A549 (cell line): Measurements from ENCODE around the gene DPP10. TPM values are rescaled to one million over a fixed set of nuclear protein-coding genes. Genes with fewer than 3 reads are reported as not detected.

Experiments used
- ATAC-seq, 2 experiments: fragments of 200-7000 bp in 1 of 2; fragments of >200 bp in 1 of 2; cut with Nextera tagmentation in 1 of 2; cut with Tn5 transposase in 1 of 2; 3 replicates each; pipeline versions ENCODE4 v1.8.0 to v1.9.1; 2018 to 2020; ENCODE audit warnings: mild to moderate bottlenecking in 1 of 2, moderate library complexity in 1 of 2
- CTCF ChIA-PET: fragments of 300-600 bp; sonication (Branson Sonifier 250); formaldehyde crosslinking; extraction: SDS; loops from one replicate; lab custom pipeline; 2021; ENCODE audit warnings: antibody characterized with exemption, inconsistent platforms; lab: Yijun Ruan, JAX
- POLR2A ChIA-PET: fragments of 350-600 bp; formaldehyde crosslinking; extraction: SDS; loops from one replicate; lab custom pipeline; 2021; ENCODE audit warnings: antibody characterized with exemption, inconsistent platforms; lab: Yijun Ruan, JAX
- DNase-seq, 2 experiments: peaks; one replicate each; pipeline versions ENCODE4 v3.0.0 to v3.0.0-alpha.2; 2011 to 2016; ENCODE audit warnings: low read depth in 1 of 2, low spot score in 1 of 2
- FAIRE-seq: peaks from 2 replicates; lab custom pipeline; 2011; peaks lifted over from hg19 to GRCh38; lab: Jason Lieb, UNC
- H3K27ac ChIP-seq, 2 experiments: fragments of >200 bp; sonication (Bioruptor Twin); formaldehyde crosslinking; 3 replicates each; pipeline ENCODE4 v1.5.1; 2016 to 2017
- H3K4me1 ChIP-seq: fragments of >200 bp; sonication (Bioruptor Twin); formaldehyde crosslinking; 3 replicates; pipeline ENCODE4 v1.6.1; 2016
- H3K4me2 ChIP-seq: fragments of >200 bp; sonication (Bioruptor Twin); formaldehyde crosslinking; 3 replicates; pipeline ENCODE4 v1.6.1; 2016
- H3K4me3 ChIP-seq: fragments of >200 bp; sonication (Bioruptor Twin); formaldehyde crosslinking; 3 replicates; pipeline ENCODE4 v1.5.1; 2016
- H3K9me3 ChIP-seq: fragments of >200 bp; sonication (Bioruptor Twin); formaldehyde crosslinking; 3 replicates; pipeline ENCODE4 v1.6.1; 2016
- ATOH8 ChIP-seq: fragments of 250-450 bp; sonication (Bioruptor Pico); IDR thresholded peaks from 2 replicates; pipeline ENCODE4 v1.5.0; 2020; ENCODE audit warnings: low read depth, mild to moderate bottlenecking, moderate library complexity
- BHLHE40 ChIP-seq: IDR thresholded peaks from 2 replicates; pipeline ENCODE4 v1.6.1; 2012; ENCODE audit warnings: low read depth, low read length, inconsistent platforms
- CBX2 ChIP-seq: fragments of 200-600 bp; sonication (generic); IDR thresholded peaks from 2 replicates; pipeline ENCODE4 v1.6.1; 2016; ENCODE audit warnings: low read depth, mild to moderate bottlenecking, borderline replicate concordance
- CEBPB ChIP-seq, 2 experiments: fragments of >200 bp in 1 of 2; sonication (Bioruptor Twin) in 1 of 2; formaldehyde crosslinking in 1 of 2; IDR thresholded peaks; 2 replicates each; pipeline ENCODE4 v1.6.1; 2012 to 2016
- CHD2 ChIP-seq: fragments of 150-350 bp; IDR thresholded peaks from 2 replicates; pipeline ENCODE4 v1.6.1; 2014; ENCODE audit warnings: low read length; ENCODE audit not compliant: partially characterized antibody
- CTCF ChIP-seq: fragments of >200 bp; sonication (Bioruptor Twin); formaldehyde crosslinking; IDR thresholded peaks from 3 replicates; pipeline ENCODE4 v1.5.1; 2016
- EHMT2 ChIP-seq: fragments of 200-600 bp; sonication (generic); IDR thresholded peaks from 2 replicates; pipeline ENCODE4 v1.6.1; 2016; ENCODE audit warnings: antibody characterized with exemption, low read depth, mild to moderate bottlenecking, moderate library complexity
- HOXA7 ChIP-seq: fragments of 250-450 bp; sonication (Bioruptor Pico); IDR thresholded peaks from 2 replicates; pipeline ENCODE4 v1.5.0; 2020; ENCODE audit warnings: mild to moderate bottlenecking, moderate library complexity
- MAFK ChIP-seq: fragments of 450-650 bp; IDR thresholded peaks from 2 replicates; pipeline ENCODE4 v1.6.1; 2014; ENCODE audit not compliant: partially characterized antibody
- NFE2L2 ChIP-seq: fragments of 150-350 bp; conservative IDR thresholded peaks from 2 replicates; pipeline ENCODE4 v1.6.1; 2014; ENCODE audit warnings: low read length
- POLR2A ChIP-seq: IDR thresholded peaks from 2 replicates; pipeline ENCODE4 v1.6.1; 2012; ENCODE audit warnings: mild to moderate bottlenecking, low read length
- RARB ChIP-seq: fragments of 250-450 bp; sonication (Bioruptor Pico); IDR thresholded peaks from 2 replicates; pipeline ENCODE4 v1.8.0; 2021; ENCODE audit warnings: mild to moderate bottlenecking, moderate library complexity
- REST ChIP-seq: fragments of 200-600 bp; sonication (generic); IDR thresholded peaks from 2 replicates; pipeline ENCODE4 v1.6.1; 2016; ENCODE audit warnings: antibody characterized with exemption, mild to moderate bottlenecking, moderate library complexity
- SMC3 ChIP-seq: fragments of >200 bp; sonication (Bioruptor Twin); formaldehyde crosslinking; IDR thresholded peaks from 3 replicates; pipeline ENCODE4 v1.6.1; 2018; ENCODE audit warnings: inconsistent platforms
- WGBS: methylation state at CpG from one replicate; pipeline ENCODE4 v1.1.6; 2017; ENCODE audit errors: missing lambda C conversion rate; 5-methylcytosine and 5-hydroxymethylcytosine counted together
- polyA plus RNA-seq, 4 experiments: library from polyadenylated mRNA; depleted of rRNA in 3 of 4; stranded (reverse); fragments of >200 nt; fragmentation: RNase III in 1 of 4; extraction: RNeasy Plus Mini Kit Qiagen cat#74134 plus additional on column Dnase treatment in 1 of 4; gene quantifications; 2 replicates in 3 of 4; 3 replicates in 1 of 4; pipeline ENCODE4 v1.2.3, GENCODE V29; 2011 to 2017

Gene DPP10
- polyA plus RNA-seq, 2 of the 4 experiments (the other 2 are of a cell fraction), result not detected

- no peak for DNase-seq
- POLR2A ChIA-PET, result no interaction called here
- no peak overlapping the region for H3K4me2 ChIP-seq
- TF ChIP-seq HOXA7 (CRISPR knock-in tag) (no peak), RARB (no peak), CEBPB (IDR thresholded peaks at IDR 0.05) (no peak), CTCF (no peak), BHLHE40 (no peak), CHD2 (no peak), EHMT2 (no peak)
- no peak overlapping the region for H3K27ac ChIP-seq
- WGBS, result under 1% methylated on average over 5 of the region's 5 CpGs
- no peak for ATAC-seq
- H3K4me3 ChIP-seq, result no peak overlapping the region
- no peak for FAIRE-seq
- CTCF ChIA-PET, result no interaction called here
- no peaks in the 10 kb centered on the region for H3K4me1 ChIP-seq
- H3K9me3 ChIP-seq, result no peaks in the 10 kb centered on the region
These were observed 1138.3 kb downstream of the DPP10 start for GRCh38 chr2:115580784-115581183.

- TF ChIP-seq MAFK (no peak), HOXA7 (CRISPR knock-in tag) (no peak), CBX2 (no peak), NFE2L2 (no peak), REST (no peak), ATOH8 (CRISPR knock-in tag) (no peak)
- Histone ChIP-seq H3K27ac (no peak overlapping the region), H3K4me2 (no peak overlapping the region), H3K4me1 (no peaks in the 10 kb centered on the region), H3K4me3 (no peak overlapping the region), H3K9me3 (no peaks in the 10 kb centered on the region)
- DNase-seq (no peak), ATAC-seq (no peak), FAIRE-seq (no peak)
- POLR2A ChIA-PET, result no interaction called here
- 23% methylated on average over 2 of the region's 2 CpGs for WGBS
- CTCF ChIA-PET, result no interaction called here
These were observed 1142.1 kb downstream of the DPP10 start for GRCh38 chr2:115584507-115584906.

GRCh38 chr2:115596659-115597375 is 1154.4 kb downstream of the DPP10 start:
- 8% methylated on average over 3 of the region's 3 CpGs for WGBS
- CTCF ChIA-PET, result no interaction called here
- no peaks in the 10 kb centered on the region; the same call in 2 of the 3 replicates for H3K9me3 ChIP-seq
- POLR2A ChIA-PET, result no interaction called here
- no peak for TF ChIP-seq REST
- TF ChIP-seq POLR2A, result no peak
- TF ChIP-seq SMC3, result no peak
- TF ChIP-seq, all 56 proteins: peak for 0
- DNase-seq (no peak), ATAC-seq (no peak), FAIRE-seq (no peak)
- H3K4me2 ChIP-seq, result no peak overlapping the region
- no peak overlapping the region for H3K4me3 ChIP-seq
- H3K4me1 ChIP-seq, result no peaks in the 10 kb centered on the region
- no peak overlapping the region for H3K27ac ChIP-seq
